ENCODE data around the gene PLCB1.

GRCh38 chr20:8505476-8506200 lies 373.6 kb downstream of the PLCB1 start:
- TF ChIP-seq, protein P1, sequence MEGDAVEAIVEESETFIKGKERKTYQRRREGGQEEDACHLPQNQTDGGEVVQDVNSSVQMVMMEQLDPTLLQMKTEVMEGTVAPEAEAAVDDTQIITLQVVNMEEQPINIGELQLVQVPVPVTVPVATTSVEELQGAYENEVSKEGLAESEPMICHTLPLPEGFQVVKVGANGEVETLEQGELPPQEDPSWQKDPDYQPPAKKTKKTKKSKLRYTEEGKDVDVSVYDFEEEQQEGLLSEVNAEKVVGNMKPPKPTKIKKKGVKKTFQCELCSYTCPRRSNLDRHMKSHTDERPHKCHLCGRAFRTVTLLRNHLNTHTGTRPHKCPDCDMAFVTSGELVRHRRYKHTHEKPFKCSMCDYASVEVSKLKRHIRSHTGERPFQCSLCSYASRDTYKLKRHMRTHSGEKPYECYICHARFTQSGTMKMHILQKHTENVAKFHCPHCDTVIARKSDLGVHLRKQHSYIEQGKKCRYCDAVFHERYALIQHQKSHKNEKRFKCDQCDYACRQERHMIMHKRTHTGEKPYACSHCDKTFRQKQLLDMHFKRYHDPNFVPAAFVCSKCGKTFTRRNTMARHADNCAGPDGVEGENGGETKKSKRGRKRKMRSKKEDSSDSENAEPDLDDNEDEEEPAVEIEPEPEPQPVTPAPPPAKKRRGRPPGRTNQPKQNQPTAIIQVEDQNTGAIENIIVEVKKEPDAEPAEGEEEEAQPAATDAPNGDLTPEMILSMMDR (IDR thresholded peaks at IDR 0.05) = no peak
- TF ChIP-seq EP300 (IDR thresholded peaks at IDR 0.05) (no peak), POLR2A (IDR thresholded peaks at IDR 0.05; ENCODE audit: low read depth) (no peak), POLR2AphosphoS5 (IDR thresholded peaks at IDR 0.05) (no peak)

Data from esophagus muscularis mucosa (tissue), 4 donors.